ENCODE results near the gene C20orf96. TPM values are rescaled to one million over a fixed set of nuclear protein-coding genes. Genes with fewer than 3 reads are reported as not detected.

The C20orf96 gene
- total RNA-seq, 1 experiment from 2014 or later = 25.7 TPM

GRCh38 chr20:298776-299391 lies 8.3 kb upstream of the C20orf96 start:
- Histone ChIP-seq H3K4me2 (peak overlapping the region; percentile 87), H4K20me1 (ENCODE audit: insufficient read depth) (peaks cover 28% of the 10 kb centered on the region), H3K27me3 (ENCODE audit: insufficient read depth, low read depth) (no peaks in the 10 kb centered on the region), H3F3A (ENCODE audit: insufficient read depth, low read depth) (peaks cover 45% of the 10 kb centered on the region), H3K36me3 (ENCODE audit: low read depth) (peaks cover 6% of the 10 kb centered on the region; the same call in 1 of the 2 replicates), H3K9me3 (ENCODE audit: insufficient read depth, low read depth) (no peaks in the 10 kb centered on the region), H3K4me3 (peak overlapping the region; percentile 82), H3K9me2 (ENCODE audit: insufficient read depth) (no peaks in the 10 kb centered on the region), H3K4me1 (replicated peaks; ENCODE audit: insufficient read depth) (peaks cover 27% of the 10 kb centered on the region), H3K27ac (0 out of 2 replicates have a peak overlapping the region, but pooled peaks have one; percentile 81), H2AFZ (no peak overlapping the region), H3K79me2 (ENCODE audit: low read depth) (peaks cover 42% of the 10 kb centered on the region)
- ChIA-PET POLR2A (ENCODE audit: unreplicated experiment) (interaction anchor here (0.6 to 1.1 kb wide), 2 partner anchors 19 to 26 kb away, joined by 3 to 4 read pairs; partner anchors contain the start of gene SOX12), CTCF (interaction anchor here (1.2 kb wide), 1 partner anchor 133 kb away, joined by 12 read pairs; no protein-coding TSS in a partner anchor)
- BruUV-seq (replicated peaks) = no TSS peak
- DNase-seq = no peak
- intact Hi-C loops (cut with micrococcal nuclease; ENCODE audit: unreplicated experiment) = loop anchor here (1.0 kb wide), 1 partner anchor 9 kb away; the partner anchor contains the start of gene C20orf96
- TF ChIP-seq EZH2 (IDR thresholded peaks at IDR 0.05; ENCODE audit: low read depth) (no peak), CTCF (conservative IDR thresholded peaks at IDR 0.05) (no peak)

GRCh38 chr20:297925-298775 lies 7.6 kb upstream of the C20orf96 start:
- Histone ChIP-seq H3K4me3 (peak overlapping the region; percentile 82), H3K9me2 (ENCODE audit: insufficient read depth) (no peaks in the 10 kb centered on the region), H3K27ac (peak overlapping the region; percentile 81), H3F3A (ENCODE audit: insufficient read depth, low read depth) (peaks cover 45% of the 10 kb centered on the region), H3K4me1 (replicated peaks; ENCODE audit: insufficient read depth) (peaks cover 27% of the 10 kb centered on the region), H3K36me3 (ENCODE audit: low read depth) (peaks cover 6% of the 10 kb centered on the region; the same call in 1 of the 2 replicates), H2AFZ (peak overlapping the region; percentile 74; the same call in 1 of the 2 replicates), H4K20me1 (ENCODE audit: insufficient read depth) (peaks cover 28% of the 10 kb centered on the region), H3K9me3 (ENCODE audit: insufficient read depth, low read depth) (no peaks in the 10 kb centered on the region), H3K27me3 (ENCODE audit: insufficient read depth, low read depth) (no peaks in the 10 kb centered on the region), H3K4me2 (peak overlapping the region; percentile 87), H3K79me2 (ENCODE audit: low read depth) (peaks cover 42% of the 10 kb centered on the region)
- TSS peak; percentile 73 for BruUV-seq (replicated peaks)
- no peak for TF ChIP-seq CTCF (conservative IDR thresholded peaks at IDR 0.05)
- no peak for TF ChIP-seq EZH2 (IDR thresholded peaks at IDR 0.05; ENCODE audit: low read depth)
- POLR2A ChIA-PET (ENCODE audit: unreplicated experiment) = interaction anchor here (0.6 to 1.1 kb wide), 2 partner anchors 20 to 27 kb away, joined by 3 to 4 read pairs; partner anchors contain the start of gene SOX12
- CTCF ChIA-PET = interaction anchor here (1.2 kb wide), 1 partner anchor 133 kb away, joined by 12 read pairs; no protein-coding TSS in a partner anchor
- intact Hi-C loops (cut with micrococcal nuclease; ENCODE audit: unreplicated experiment) = loop anchor here (1.0 kb wide), 2 partner anchors 8 to 26 kb away; partner anchors contain the start of gene C20orf96
- DNase-seq = peak; percentile 57 to 65

Measured in PC-9 (cell line).